ENCODE measurements around the gene GJC2. TPM values are rescaled to one million over a fixed set of nuclear protein-coding genes. Genes with fewer than 3 reads are reported as not detected.
"Not testable (repeated sequence)": the region's sequence is repeated elsewhere in the genome, so short reads cannot be mapped to it uniquely, and the experiment has no call there.

The GJC2 gene
- polyA plus RNA-seq (2013, experiment 1 of 2; ENCODE audit: insufficient read length): 0.88 TPM
- polyA plus RNA-seq (2013, experiment 2 of 2; ENCODE audit: insufficient read length): 0.60 TPM

- no peak for DNase-seq
Observed at GRCh38 chr1:228149406-228150119, at the start of gene GJC2. TSS of gene GJC2 (plus strand) at chr1:228149930. CDS start at chr1:228157759, 7,829 bp downstream.

DNA sequence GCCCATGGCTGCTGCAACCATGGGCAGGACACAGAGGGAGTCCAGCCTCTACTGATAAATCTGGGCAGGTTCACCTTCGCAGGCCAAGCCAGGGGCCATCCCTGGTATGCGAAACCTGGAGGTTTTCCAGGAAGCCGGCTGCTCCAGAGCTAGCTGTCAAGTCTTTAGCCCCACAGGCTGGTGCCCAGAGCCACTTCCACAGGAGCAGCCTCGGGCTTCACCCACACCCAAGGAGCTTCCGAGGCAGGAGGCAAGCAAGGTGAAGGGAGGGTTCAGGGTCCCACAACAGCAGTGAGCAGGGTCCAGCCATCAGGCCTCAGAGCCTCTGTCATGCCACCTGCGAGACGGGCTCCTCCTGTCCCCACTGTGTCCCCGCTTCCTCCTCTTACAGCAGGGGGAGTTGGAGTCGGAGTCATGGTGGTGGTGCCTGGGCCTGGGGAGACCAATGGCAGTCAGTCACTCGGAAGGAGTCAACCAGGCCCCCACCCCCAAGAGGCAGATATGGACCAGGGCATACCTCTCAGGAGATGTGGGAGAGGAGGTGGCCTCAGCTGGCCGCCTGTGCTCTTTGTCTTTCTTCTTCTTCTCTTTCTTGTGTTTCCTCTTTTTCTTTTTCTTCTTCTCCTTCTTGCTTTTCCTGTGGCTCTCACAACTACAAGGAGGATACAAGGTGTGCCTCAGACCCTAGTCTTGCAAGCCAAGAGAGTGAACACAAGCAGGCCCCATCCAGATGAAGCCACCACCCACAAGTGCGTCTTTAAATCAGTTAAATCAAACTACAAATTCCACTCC is 48.7 kb upstream of the GJC2 start:
- no peak for DNase-seq

- no peak for DNase-seq
Observed at GRCh38 chr1:228101614-228101993, 48.1 kb upstream of the GJC2 start.

- DNase-seq: no peak
Observed at GRCh38 chr1:228101994-228102790, 47.5 kb upstream of the GJC2 start.

DNA sequence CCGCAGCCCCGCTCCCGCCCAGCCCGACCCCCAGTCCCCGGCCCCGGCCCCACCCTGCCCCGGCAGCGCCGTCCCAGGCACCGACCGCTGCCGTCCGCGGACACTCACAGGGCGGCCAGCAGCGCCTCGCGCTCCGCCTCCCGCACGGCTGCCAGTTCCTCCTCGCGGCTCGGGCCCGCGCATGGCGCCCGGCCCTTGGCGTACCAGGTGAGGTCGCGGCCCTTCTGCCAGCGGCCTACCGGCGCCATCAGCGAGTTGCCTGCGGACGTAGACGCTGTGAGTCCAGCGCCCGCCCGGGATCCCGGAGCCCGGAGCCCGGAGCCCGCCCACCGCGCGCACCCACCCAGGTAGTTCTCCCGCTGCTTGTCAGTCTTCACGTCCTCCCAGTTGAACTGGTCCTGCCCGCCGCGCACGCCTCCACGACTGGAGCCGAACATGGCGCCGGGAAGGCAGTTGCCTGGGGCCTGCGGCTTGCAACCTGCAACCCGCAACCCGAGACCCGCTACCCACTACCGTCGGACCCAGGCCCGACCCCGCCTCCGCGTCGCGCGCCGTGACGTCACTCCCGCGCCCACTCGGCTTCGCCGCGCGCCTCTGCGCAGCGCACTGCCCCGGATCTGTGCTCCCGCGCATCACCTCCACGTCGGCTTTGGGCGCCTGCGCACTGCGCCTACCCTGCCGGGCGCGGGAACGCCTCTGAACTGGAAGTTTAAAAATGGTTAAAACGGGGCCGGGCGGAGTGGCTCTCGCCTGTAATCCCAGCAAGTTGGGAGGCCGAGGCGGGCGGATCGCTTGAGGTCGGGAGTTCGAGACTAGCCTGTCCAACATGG is 46.7 kb upstream of the GJC2 start, which contains the start of gene C1orf35:
C1orf35 (minus strand) TSS at position 535 of the 830 bp plus-strand sequence; CDS start at position 437, 98 bp downstream.
- DNase-seq: peak; percentile 93

- DNase-seq: no peak
Observed at GRCh38 chr1:228104526-228105269, 45.0 kb upstream of the GJC2 start.

DNA sequence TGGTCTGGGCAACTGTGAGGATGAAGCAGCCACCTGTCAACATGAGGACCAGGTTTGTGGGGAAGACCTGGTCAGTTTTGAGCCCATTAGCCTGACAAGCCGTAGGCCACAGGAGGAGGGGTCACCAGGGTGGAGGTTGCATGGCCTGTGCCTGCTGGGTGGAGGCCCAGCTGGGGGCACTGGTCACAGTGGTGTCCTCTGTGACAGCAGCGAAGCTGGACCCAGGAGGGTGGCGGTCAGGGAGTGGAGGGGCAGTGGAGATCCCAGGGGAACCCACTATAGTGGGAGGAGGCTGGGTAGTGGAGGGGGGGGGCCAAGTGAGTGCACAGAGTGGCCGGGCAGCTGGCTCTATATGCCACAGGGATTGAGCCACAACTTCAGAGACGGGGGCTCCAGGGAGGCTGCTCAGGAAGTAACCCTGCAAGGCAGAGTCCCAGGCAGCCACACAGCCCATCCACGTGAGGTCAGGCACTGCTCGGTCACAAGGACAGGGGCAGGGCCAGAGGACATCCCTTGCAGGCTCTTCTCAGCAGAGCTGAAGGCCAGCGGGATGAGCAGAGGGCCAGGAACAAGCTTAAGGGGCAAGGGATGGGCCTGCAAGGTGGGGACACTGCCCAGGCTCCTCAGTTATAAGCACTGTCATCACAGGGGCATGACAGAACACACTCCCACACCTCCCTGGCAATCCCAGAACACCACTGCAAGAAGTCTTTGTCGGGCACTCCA is 44.3 kb upstream of the GJC2 start:
- DNase-seq: no peak

DNA sequence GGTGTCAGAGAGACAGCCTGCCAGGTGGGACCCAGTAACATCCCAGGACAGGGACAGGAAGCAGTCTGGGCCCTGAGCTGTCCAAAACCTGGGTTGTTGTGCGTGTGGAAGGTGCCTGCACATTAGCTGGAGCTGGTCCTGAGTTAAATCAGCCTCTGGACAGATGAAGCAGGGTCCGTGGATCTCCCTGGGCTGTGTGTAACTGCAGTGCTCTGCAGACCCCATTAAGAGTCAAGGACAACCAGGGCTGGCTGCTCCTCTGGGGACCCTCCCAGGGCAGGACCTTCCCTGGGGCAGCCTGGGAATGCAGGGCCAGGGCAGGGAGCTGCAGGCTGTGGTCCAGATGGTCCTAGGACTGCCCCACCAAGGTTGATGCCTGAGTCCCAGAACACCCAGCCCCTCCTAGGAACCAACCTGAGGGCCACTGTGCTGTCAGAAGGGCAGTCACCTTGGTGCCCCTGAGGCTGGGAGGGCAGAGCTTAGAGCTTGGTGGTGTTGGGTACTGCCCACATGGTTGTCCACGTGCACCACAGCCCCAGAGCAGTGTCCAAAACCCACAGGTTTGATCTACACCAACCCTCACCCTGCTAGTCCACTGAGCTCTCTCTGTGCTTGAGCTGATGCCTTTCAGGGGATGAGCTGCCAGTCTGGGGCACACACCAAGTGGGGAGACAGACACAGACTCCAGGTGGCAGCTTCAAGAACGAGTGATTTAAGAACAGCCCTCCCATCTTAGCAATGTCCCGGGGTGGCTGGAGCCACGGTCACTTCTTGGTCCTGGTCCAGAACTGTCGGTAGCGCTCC is 43.5 kb upstream of the GJC2 start:
- no peak for DNase-seq

GRCh38 chr1:228106800-228107054 is 43.0 kb upstream of the GJC2 start:
- DNase-seq: no peak

DNA sequence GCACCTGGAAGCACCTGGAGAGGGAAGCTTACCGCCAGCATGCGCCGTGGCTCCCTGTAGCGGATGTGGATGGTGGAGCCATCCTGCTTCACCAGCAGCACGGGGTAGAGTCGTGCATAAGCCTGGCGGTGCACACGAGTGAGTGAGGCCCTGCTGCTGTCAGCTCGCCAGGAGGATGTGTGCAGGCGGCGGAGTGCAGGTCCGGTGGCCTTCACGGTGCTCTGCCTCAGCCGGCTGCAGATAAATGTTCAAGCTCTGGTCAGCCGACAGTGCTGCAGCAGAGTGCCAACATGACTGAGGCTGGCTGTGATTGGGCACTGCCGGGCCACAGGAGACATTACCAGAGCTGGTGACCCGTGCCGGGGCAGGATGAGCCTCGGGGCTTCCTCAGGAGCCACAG is 42.1 kb upstream of the GJC2 start:
- DNase-seq: no peak

DNA sequence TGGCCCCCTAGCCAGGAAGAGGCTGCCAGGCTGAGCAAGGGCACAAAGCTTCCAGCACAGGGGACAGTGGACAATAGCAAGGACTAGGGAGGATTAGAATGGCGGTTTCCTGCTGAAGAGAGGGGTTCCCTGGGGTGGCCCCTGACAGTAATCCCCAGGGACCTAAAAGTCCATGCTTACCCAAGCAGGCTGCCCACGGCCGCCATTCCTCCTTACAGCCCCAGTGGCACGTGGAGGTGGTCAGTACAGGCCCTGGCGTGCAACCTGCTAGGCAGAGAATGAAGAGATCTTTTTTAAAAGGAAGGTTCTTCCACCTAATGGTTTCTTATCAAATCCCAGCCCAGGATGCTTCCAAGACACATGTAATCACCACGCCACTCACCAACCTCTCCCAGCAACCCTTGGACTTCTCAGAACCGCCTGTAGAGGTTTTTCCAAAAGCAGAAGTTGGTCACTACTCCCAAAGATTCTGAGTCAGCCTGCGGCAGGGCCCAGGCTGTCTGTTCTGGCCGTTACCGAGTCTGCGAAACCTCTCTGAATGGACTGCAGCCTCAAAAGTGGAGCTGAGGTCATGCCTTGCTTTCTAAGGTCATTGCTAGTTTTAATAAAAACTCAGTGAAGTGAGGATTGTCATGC is 41.6 kb upstream of the GJC2 start:
- DNase-seq: no peak

DNA sequence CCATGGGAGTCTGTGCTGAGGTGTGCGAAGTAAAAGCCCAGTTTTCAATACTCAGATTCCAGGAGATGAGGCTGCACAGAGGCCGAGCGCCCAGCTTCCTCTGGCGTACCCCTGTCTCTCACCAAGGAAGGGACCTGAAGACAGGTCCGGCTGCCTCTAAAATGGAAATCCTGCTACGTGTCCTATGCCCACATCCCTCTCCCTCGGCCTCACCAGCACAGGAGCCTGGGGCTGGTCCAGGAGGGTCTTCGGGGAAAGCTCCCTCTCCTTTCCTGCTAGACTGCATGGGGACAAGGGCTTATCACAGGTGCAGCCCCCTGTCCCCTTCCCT is 41.0 kb upstream of the GJC2 start:
- DNase-seq: no peak

DNA sequence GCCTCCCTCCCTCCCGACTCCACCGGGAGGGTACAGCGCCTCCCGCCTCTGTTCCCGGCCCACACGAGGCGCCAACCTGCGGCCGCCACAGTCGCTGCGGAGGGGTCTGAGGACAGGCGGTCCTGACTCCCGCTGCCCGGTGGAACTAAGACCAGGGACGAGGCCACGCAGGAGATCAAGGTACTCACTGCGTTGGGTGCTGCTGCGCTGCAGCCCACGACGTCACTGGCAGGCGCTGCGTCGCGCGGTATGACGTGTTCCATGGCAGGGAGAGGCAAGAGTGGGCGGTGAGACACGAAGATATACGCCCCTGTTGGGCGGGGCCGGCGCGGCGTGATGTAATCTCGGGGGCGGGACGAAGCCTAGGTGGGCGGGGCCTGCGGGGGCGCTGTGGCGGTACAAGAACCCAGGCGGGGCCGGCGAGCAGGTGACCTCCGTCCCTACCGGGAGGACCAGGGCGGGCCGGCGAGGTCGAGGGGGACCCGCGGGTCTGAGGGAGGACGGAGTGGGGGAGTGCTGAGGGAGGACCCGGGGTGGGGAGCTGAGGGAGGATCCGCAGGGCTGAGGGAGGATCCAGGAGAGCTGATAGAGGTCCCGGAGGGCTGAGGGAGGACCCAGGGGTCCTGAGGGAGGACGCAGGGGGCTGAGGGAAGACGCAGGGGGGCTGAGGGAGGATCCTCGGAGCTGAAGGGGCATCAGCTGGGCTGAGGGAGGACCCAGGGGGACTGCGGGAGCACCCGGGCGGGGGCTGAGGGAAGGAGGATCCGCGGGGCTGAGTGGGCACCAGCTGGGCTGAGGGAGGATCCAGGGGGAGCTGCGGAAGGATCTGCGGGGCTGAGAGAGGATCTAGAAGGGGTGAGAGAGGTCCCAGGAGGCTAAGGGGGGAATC is 40.4 kb upstream of the GJC2 start, which contains the start of gene MRPL55:
MRPL55 (minus strand) TSS at position 227 of the 889 bp plus-strand sequence. CDS start 1,039 bp downstream, outside the sequence.
- DNase-seq: peak; percentile 96

DNA sequence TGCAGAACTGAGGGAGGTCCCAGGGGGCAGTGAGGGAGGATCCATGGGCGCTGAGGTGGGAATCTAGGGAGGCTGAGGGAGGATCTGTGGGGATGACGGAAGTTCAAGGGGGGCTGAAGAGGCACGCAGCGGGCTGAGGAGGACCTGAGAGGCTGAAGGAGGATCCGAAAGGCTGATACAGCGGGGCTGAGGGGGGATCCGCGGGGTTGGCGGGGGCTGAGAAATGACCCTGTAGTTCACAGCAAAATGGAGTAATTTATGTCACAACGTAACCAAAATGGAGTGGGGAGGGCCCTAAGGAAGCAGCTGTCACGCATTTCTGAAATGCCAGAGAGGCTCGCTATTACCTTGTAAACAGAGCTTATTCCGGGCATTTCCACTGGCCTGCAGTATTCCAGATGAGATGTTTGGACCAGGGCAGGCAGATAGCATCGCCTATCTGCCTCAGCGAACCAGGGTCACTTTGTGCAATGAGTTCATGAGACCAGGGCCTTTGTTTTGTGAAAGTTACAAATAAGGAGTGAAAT is 39.7 kb upstream of the GJC2 start:
- DNase-seq: no peak

GRCh38 chr1:228110556-228110955 is 39.2 kb upstream of the GJC2 start:
- no peak for DNase-seq

- DNase-seq: not testable (repeated sequence)
Observed at GRCh38 chr1:228111315-228111714, 38.4 kb upstream of the GJC2 start.

DNA sequence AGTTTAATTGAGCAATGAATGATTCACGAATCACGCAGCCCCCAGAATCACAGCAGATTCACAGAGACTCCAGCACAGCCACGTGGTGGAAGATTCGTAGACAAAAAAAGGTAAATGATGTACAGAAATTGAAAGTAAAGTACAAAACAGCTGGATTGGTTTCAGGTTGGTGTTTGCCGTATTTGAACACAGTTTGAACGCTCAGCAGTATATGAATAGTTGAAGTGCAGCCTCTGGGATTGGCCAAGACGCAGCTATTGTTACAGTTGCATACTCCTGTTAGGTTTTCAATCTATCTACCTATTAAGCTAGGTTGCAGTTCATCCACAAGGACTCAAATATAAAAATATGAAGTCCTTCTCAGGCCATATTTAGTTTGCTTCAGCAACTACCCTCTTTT is 37.6 kb upstream of the GJC2 start:
- DNase-seq: no peak

- no peak for DNase-seq
Observed at GRCh38 chr1:228112617-228113016, 37.1 kb upstream of the GJC2 start.
